A549 treated with AZD9567 at 1 μM for 4 hours (cell line): ENCODE data around the gene FRG1. TPM values are rescaled to one million over a fixed set of nuclear protein-coding genes. Genes with fewer than 3 reads are reported as not detected.

Source experiments
- total RNA-seq: library from RNA; stranded (reverse); fragments of 200-300 nt; extraction: Qiagen RNA extraction; gene quantifications from 5 replicates; pipeline ENCODE4 v1.2.3, GENCODE V29; 2022; ENCODE audit not compliant: insufficient read depth

Gene FRG1
- total RNA-seq: 36.1 to 39.9 TPM (median 38.3 TPM) in 5 replicates

GRCh38 chr4:189940178-189941004, at the start of gene FRG1:
FRG1 (plus strand) TSS chr4:189940872; CDS start chr4:189941010, 138 bp downstream.

Other genes starting within 250 kb of the FRG1 start
- gene FRG2, start 86.4 kb downstream of the FRG1 start, total RNA-seq: 0.15 TPM in 1 of 5 replicates, not detected in the others
- not detected in 5 replicates for gene DBET, start 123.6 kb downstream of the FRG1 start, total RNA-seq
- gene DUX4, start 232.9 kb downstream of the FRG1 start, total RNA-seq: not detected in 5 replicates